Stimulated activated CD4-positive, alpha-beta T cell treated with anti-CD3 and anti-CD28 coated beads, TNF-alpha, amount 100 ng/mL, for 24 hours (primary cell): ENCODE measurements around the gene OR10T2.
"Not testable (repeated sequence)": the region's sequence is repeated elsewhere in the genome, so short reads cannot be mapped to it uniquely, and the experiment has no call there.

Source experiments
- DNase-seq, 3 experiments: peaks; one replicate each; pipeline ENCODE4 v3.0.0-alpha.2; 2020; ENCODE audit warnings: low read depth in 3 of 3

OR10T2 gene, protein sequence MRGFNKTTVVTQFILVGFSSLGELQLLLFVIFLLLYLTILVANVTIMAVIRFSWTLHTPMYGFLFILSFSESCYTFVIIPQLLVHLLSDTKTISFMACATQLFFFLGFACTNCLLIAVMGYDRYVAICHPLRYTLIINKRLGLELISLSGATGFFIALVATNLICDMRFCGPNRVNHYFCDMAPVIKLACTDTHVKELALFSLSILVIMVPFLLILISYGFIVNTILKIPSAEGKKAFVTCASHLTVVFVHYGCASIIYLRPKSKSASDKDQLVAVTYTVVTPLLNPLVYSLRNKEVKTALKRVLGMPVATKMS

DNA sequence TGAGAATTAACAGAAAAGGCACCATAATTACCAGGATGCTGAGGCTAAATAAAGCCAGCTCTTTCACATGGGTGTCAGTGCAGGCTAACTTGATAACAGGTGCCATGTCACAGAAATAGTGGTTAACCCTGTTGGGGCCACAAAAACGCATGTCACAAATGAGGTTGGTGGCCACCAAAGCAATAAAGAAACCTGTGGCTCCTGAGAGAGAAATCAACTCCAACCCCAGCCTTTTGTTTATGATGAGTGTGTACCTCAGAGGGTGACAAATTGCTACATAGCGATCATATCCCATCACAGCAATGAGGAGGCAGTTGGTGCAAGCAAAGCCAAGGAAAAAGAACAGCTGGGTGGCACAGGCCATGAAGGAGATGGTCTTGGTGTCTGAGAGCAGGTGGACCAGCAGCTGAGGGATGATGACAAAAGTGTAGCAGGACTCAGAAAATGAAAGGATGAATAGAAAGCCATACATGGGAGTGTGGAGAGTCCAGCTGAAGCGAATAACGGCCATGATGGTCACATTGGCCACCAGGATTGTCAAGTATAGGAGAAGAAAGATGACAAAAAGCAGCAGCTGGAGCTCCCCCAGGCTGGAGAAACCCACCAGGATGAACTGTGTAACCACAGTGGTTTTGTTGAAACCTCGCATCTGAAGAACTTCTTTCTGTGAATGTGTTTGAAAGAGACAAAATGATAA is at the start of gene OR10T2:
TSS of gene OR10T2 (minus strand) at position 649 of the 697 bp plus-strand sequence. CDS start at position 649, 0 bp downstream.
- DNase-seq: no peak

DNA sequence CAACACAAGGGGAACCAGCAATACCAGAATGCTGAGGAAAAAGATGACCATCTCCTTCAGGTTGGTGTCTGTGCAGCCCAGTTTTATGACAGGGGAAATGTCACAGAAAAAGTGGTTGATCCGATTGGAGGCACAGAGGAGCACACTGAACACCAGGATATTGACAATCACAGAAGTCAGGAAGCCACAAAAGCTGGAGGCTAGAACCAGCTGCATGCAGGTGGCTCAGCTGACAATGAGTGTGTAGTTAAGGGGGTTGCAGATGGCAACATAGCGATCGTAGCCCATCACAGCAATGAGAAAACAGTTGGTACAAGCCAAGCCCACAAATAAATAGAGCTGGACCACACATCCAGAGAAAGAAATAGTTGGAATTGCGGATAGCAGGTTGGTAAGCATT is 46.1 kb upstream of the OR10T2 start:
- no peak for DNase-seq

DNA sequence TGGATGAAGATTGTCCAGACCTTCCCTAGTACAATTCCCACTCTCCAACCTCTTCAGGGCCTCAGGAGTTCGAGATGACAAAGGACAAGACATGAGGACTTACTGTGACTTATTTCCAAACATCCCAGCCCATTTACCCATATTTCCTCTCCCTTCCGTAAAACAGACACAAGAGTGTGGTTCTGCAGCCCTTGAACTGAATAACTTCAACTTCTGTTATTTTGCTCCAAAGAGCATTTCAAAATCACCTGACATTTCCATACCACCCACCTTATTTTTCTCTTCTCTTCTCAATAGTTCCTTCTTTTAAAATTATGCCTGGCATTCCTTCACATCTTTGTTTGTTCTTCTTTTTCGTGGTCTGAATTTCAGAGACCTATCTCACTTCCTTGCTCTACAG is 35.5 kb upstream of the OR10T2 start:
- DNase-seq: no peak

DNA sequence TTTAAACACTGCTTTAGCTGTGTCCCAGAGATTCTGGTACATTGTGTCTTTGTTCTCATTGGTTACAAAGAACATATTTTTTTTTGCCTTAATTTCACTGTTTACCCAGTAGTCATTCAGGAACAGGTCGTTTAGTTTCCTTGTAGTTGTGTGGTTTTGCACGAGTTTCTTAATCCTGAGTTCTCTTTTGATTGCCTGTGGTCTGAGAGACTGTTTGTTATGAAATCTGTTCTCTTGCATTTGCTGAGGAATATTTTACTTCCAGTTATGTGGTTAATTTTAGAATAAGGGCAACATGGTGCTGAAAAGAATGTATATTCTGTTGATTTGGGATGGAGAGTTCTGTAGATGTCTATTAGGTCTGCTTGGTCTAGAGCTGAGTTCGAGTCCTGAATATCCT is 30.9 kb upstream of the OR10T2 start:
- not testable (repeated sequence) for DNase-seq

DNA sequence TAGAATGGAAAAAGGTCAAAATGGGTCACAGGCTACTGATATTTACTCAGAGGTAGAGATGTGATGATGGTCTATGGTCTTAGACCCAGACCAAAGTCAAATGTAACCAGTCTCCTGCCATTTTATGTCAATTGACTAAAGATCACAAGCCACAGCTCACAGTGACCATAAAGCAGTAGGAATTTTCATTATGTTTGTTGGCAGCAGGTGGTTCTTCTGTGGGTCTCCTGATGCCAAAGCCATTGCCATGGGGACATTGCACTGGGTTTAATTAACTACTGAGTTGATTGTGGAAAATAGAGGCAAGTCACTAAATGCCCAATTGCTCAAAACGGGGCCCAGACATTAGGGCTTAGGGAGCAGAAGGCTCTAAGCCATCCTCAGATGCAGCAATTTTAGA is 26.9 kb upstream of the OR10T2 start, which contains the start of gene OR10K2:
TSS of gene OR10K2 (minus strand) at position 101 of the 400 bp plus-strand sequence. CDS start 5,371 bp downstream, outside the sequence.
- no peak for DNase-seq

DNA sequence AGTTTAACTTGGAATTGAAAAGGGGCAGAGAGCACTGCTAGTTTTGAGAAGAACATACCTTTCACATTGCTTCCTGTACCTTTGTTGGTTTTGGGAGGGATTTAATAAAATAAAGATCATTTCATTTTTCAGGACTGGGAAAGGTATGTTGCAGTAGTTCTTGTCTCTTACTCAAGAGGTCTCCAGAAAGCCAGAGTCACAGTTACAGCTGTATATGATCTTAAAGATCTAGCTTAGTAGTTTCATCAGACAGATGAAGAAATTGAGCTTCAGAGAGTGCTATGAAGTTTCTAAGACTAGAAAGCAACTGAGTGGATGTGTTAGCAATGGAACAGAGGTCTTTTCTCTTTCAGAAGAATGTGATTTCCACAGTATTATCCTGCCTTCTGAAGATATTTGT is 25.8 kb upstream of the OR10T2 start:
- no peak for DNase-seq

DNA sequence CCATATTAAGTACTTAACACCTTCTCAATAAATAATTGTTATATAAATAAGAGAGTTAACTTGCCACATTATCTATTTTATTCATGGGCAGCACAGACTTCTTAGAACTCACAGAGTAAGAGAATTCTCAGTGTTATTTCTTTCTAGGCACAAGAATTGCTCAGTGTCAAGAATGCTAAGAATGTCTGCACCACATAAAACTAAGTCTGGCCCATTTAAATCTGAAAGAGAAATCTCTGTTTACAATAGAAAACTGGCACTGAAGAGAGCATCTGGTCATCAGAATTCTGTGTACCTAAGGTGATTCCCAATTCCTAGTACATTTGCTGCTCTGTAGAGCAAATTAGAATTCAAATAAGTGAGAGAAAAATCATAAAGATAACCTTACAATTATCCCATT is 22.9 kb upstream of the OR10T2 start:
- no peak for DNase-seq

DNA sequence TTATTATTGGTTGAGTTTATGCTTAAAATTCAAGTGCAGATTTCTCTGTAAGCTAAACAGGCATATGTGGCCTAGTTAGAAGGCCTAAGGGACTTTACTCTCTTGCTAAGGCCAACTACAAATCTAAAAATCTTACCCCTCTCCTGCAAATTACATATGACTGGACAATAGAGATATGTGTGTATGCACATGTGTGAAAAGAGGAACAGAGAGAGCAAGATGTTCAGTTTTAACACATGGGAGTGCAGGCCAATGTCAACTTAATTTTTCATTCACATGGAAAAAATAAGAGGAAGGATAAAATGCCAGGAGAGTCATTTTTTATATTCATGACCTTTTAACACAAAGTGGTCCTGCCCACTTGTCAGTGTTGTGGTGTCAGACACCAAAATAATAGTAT is 18.3 kb upstream of the OR10T2 start:
- no peak for DNase-seq

DNA sequence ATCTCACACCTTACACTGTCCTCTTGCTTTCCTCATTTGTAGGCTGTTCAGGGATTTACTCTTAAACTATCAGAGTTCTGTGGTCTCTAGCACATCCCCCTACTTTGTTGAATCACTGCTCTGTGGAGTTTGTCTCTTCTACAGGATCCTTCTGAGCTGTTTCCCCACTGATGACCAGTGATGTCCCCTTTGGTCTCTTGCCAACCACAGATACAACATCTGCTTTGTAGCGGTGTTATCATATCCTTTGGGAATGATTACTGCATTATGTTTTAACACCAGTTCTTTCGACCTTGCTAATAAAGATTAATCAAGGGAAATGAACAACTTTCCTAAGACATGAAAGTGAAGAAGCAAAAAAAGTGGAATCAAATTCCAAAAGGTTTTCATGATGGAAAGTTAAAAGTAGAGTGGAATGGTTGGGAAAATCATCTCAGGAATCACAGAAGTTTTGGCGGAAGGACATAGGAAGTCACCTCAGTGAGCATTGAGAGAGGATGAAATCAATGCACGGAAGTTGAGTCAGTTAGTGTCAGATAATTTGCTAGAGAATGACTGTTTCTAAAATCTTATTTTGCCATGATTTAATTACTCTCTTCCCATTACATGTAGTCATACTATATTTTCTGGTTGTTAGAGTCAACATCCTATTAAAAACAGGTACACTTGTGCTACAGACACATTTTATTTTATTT is 15.5 kb upstream of the OR10T2 start:
- no peak for DNase-seq

DNA sequence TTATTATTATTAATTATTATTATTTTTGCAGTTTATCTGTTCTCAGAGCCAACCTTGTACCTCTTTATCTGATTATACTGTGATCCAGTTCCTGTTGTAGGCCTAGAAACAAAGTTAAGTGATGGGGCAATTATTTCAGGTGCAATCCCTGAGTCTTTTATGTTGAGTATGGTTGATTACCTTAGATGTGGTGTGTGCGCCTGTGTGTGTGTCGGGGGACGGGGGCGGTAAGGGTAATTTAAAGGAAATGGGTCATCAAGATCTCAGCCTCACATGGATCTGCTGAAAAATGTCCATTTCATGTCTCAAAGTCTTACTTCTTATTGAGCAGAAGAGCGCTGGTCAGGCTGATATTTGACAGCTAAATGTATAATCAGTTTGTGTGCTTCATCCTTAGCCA is 7.8 kb upstream of the OR10T2 start:
- DNase-seq: no peak

DNA sequence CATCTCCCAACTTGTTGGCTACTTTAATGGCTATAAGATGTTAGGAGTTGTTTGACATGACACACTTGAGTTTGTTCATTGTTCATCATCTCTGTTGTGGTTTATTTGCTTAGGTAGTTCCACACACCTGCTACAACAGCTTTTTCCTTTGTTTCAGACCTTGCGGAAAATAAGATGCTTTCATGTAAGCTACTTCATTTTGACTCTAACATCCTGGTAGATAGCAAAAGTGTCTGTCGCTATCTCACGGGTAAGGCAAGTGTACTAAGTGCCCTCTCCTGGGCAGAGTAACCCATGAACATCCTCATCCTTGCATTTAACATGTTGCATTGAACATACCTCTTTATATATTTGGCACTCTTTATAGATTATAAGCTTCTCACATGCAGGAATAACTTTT is 1.6 kb upstream of the OR10T2 start:
- no peak for DNase-seq

DNA sequence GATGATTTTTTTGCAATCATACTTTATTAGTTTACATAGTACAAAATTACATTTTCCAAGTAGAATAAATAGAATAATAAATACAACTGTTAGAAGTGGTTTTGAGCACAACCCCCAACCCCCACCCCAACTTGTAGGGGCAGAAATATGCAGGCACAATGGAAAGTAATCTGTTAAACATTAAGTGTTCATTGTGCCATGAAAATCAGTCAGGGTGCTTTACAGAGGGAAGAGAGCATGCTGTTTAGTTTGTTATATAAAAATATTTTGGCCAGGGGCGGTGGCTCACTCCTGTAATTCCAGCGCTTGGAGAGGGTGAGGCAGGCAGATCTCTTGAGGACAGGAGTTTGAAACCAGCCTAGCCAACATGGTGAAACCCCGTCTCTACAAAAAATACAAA is 2.6 kb downstream of the OR10T2 start:
- DNase-seq: no peak

DNA sequence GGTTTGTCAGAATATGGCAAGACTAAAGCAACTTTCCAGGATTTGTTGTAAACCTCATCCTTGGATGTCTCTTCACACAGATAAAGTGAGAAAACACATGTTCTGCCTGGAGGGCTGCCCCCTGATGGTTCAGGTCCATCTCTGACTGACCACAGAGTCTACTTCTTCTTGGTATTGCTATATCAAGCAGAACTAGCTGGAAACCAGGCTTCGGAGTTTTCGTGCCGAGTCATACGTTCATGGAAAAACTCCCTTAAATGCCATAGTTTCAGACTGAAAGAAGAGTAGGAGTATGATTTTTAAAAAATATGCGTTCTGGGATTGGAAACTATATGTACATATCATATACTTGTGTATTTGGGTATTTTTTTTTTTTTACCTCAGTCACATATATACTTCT is 5.8 kb downstream of the OR10T2 start:
- DNase-seq: no peak

DNA sequence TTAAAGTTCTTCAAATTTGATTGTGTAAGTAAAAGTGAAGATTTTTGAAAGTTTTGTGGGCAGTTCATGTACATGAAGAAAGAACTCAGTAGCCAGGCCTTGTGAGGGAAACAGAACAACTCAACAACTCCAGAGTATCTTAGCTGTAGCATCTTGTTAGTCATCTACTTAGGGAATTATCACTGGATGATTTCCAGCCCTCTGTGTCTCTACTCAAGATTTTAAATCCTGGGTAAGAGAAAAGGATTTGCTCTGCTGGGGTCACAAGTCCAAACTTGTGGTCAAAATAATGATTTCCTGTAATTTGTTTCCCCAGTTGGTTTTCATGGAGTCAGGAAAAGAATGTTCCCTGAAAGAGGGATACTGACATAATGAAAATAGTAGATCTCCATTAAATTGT is 8.2 kb downstream of the OR10T2 start:
- no peak for DNase-seq

DNA sequence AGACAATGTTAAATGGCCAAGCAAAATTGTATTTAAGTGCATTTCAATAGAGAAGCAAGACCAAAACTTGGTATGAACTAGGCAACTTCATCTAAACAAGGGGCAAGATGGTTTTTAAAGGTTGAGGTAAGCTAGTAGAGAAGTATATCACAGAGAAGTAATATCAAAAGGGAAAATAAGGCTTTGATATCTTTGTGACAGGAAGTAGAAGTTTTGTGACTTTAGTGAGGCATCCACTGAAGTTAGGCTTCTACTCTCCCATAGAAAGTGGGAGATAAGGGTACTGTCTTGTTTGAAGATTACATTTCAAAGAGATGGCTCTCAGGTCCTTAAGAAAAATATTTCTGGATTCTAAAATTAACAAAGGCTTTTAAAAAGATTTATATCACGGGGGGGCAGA is 8.9 kb downstream of the OR10T2 start:
- no peak for DNase-seq

DNA sequence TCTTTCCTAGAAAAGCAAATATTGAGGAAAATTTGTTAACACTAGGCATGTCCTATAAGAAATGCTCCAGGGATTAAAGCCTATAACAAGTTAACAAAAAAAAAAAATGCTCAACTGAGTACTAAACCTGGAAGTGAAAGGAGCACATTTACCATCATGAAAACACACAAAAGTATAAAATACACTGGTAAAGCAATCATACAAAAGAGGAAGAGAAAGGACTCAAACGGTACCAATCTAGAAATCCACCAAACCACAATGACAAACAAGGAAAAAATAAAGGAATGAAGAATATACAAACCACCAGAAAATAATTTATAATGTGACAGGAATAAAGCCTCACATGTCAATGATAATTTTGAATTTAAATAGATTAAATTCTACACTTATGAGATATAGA is 24.4 kb downstream of the OR10T2 start:
- no peak for DNase-seq

DNA sequence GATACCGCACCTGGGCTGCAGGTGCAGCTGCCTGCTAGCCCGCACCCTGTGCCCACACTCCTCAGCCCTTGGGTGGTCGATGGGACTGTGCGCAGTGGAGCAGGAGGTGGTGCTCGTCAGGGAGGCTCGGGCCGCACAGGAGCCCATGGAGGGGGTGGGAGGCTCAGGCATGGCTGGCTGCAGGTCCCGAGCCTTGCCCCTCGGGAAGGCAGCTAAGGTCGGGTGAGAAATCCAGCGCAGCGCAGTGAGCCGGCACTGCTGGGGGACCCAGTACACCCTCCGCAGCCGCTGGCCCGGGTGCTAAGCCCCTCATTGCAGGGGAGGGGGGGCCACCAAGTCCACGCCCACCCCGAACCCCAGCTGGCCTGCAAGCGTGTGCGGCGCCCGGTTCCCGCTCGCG is 25.2 kb downstream of the OR10T2 start:
- not testable (repeated sequence) for DNase-seq

DNA sequence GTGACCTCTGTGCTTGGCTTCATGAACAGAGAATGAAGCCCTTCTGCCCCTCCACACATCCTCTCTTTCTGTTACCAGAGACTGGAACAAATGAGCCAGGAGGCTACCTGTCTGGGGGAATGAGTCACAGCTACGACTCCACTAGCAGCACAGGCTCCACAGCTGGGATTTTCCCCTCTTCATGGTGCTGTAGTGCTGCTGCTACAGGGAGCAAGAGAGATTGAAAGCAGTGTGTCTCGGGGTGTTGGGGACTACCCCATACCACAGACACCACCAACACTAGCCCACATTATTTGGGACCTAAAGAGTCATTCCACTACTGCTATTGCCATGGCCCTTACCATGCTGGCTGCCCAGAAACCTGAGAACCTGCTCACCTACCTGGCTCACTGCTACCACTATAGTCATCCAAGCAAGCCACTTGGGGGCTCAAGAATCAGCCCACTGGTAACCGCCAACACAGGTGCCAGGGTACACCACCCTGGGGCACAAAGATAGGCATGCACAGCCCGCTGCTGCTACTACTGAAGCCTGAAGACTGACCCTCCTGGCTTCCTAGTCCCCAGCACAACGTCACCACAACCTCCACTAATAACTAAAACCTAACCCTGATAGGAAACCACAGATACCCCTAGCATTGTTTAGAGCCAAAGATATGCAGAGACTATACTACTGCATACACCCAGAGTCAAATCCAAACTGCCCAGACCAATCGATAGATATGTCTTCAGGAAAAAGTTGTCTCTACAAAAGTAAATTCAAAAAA is 27.9 kb downstream of the OR10T2 start:
- DNase-seq: peak; percentile 0 to 37 (median 5)

DNA sequence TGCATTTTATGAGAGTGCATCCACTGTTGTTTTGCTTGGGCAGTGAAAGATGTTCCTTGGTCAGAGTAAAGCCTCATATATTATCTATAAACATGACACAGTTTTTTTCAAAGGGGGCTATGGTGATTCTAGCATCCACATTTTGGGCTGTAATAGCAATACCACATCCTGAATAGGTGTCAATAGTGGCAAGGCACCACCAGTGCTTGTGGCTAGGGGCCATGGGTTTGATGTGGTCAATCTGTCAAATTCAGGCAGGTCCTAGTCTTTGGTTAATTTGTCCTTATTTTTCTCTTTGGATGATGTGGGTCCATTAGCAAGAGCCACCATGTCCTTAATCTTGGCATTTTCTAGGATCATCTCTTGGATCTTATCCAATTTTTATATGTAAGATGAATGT is 32.5 kb downstream of the OR10T2 start:
- no peak for DNase-seq

DNA sequence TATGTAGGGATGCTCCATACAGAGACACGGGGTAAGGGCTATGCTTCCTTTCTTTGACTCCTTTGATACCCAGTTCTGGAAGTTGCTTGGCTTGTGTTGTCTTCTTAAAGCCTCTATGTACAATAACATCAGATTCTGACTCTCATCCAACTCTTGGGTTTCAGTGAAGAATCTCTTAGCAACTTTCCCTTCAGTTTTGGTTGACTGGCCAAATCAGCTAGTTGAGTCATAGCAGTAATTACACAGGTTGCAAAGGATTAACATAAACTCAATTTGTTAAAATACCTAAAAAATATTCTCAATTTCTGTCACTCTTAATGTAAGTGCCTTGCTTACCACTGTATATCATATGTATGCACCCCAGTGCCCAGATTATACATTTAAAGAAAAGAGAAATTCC is 36.3 kb downstream of the OR10T2 start:
- no peak for DNase-seq

DNA sequence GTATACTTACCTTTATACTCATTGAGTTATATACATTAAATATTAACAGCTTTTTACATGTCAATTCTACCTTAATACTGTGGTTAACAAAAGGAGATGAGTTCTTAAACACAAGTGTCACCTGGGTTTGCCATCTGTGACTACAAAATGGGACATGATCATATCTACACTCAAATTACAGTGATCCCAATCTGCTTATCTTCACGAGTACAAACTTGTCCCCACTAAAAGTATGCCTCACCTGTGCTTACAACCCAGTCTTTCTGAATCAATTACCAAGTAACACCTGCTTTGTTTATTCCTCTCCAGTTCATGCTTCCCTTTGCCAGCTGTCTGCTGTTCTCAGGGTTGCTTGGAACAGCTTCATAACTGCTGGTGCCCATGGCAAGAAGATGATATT is 36.8 kb downstream of the OR10T2 start:
- no peak for DNase-seq

DNA sequence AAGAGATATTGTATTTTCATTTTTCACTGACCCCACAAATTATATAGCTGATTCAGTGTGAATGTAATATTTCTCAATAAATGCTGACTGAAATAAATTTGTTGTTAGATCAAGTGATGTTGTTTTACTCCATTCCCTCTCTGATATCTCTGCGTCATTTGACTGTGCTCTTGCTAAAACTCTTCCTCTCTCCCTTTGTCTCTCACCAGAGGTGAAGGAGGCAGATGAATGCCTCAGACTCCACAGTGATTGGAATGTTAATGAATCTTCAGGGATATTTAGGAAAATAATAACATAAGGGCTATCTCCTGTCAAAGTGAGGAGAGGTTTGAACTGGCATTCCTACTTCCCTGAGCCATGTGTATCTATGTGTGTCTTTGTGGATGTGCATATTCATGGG is 41.8 kb downstream of the OR10T2 start:
- no peak for DNase-seq
